H9 (cell line): ENCODE measurements around the gene CDK10. TPM values are rescaled to one million over a fixed set of nuclear protein-coding genes. Genes with fewer than 3 reads are reported as not detected.

Source experiments
- DNase-seq: peaks from one replicate; pipeline ENCODE4 v3.0.0-alpha.2; 2017
- H2AFZ ChIP-seq: one replicate; pipeline ENCODE4 v1.6.1; 2013; ENCODE audit warnings: mild to moderate bottlenecking, low read length, control low read depth, moderate library complexity
- H2AK5ac ChIP-seq: 2 replicates; pipeline ENCODE4 v1.6.1; 2013; ENCODE audit warnings: low read length, control low read depth, mixed read lengths; ENCODE audit not compliant: insufficient read length
- H2BK120ac ChIP-seq: one replicate; pipeline ENCODE4 v1.6.1; 2013; ENCODE audit warnings: low read depth, mild to moderate bottlenecking, low read length, control low read depth, inconsistent platforms; ENCODE audit not compliant: poor library complexity, severe bottlenecking
- H2BK12ac ChIP-seq: 2 replicates; pipeline ENCODE4 v1.6.1; 2013; ENCODE audit warnings: low read length, control low read depth, mixed read lengths, low read depth; ENCODE audit not compliant: insufficient read length
- H2BK15ac ChIP-seq: 2 replicates; pipeline ENCODE4 v1.6.1; 2013; ENCODE audit warnings: low read depth, low read length, control low read depth
- H2BK20ac ChIP-seq: one replicate; pipeline ENCODE4 v1.6.1; 2013; ENCODE audit warnings: low read depth, mild to moderate bottlenecking, low read length, control low read depth, inconsistent platforms; ENCODE audit not compliant: poor library complexity, severe bottlenecking
- H2BK5ac ChIP-seq: 2 replicates; pipeline ENCODE4 v1.6.1; 2013; ENCODE audit warnings: low read length, control low read depth, mixed read lengths; ENCODE audit not compliant: insufficient read length
- H3K14ac ChIP-seq: 2 replicates; pipeline ENCODE4 v1.6.1; 2013; ENCODE audit warnings: low read length, control low read depth; ENCODE audit not compliant: insufficient read depth
- H3K18ac ChIP-seq: 2 replicates; pipeline ENCODE4 v1.6.1; 2013; ENCODE audit warnings: low read depth, mild to moderate bottlenecking, mixed read lengths, low read length, control low read depth; ENCODE audit not compliant: insufficient read length
- H3K23ac ChIP-seq: 2 replicates; pipeline ENCODE4 v1.6.1; 2013; ENCODE audit warnings: low read length, control low read depth, mixed read lengths, low read depth; ENCODE audit not compliant: insufficient read length
- H3K23me2 ChIP-seq: 2 replicates; pipeline ENCODE4 v1.6.1; 2013; ENCODE audit warnings: low read depth, mild to moderate bottlenecking, mixed read lengths, low read length, control low read depth; ENCODE audit not compliant: insufficient read length, poor library complexity, severe bottlenecking
- H3K27ac ChIP-seq: 2 replicates; pipeline ENCODE4 v1.5.1; 2013; ENCODE audit warnings: low read length, control low read depth, mixed read lengths, low read depth; ENCODE audit not compliant: insufficient read length
- H3K27me3 ChIP-seq: 2 replicates; pipeline ENCODE4 v1.6.1; 2013; ENCODE audit warnings: low read length, control low read depth, inconsistent platforms; ENCODE audit not compliant: insufficient read depth
- H3K4ac ChIP-seq: 2 replicates; pipeline ENCODE4 v1.6.1; 2013; ENCODE audit warnings: low read depth, mild to moderate bottlenecking, control low read depth, inconsistent platforms, low read length, moderate library complexity
- H3K4me1 ChIP-seq: 2 replicates; pipeline ENCODE4 v1.6.1; 2013; ENCODE audit warnings: low read length, control low read depth, inconsistent platforms; ENCODE audit not compliant: insufficient read depth
- H3K4me2 ChIP-seq: 2 replicates; pipeline ENCODE4 v1.6.1; 2013; ENCODE audit warnings: low read length, control low read depth, mixed read lengths; ENCODE audit not compliant: insufficient read length, insufficient read depth
- H3K56ac ChIP-seq: 2 replicates; pipeline ENCODE4 v1.6.1; 2013; ENCODE audit warnings: low read depth, mild to moderate bottlenecking, mixed read lengths, low read length, control low read depth; ENCODE audit not compliant: insufficient read length
- H3K79me1 ChIP-seq: 2 replicates; pipeline ENCODE4 v1.6.1; 2013; ENCODE audit warnings: low read depth, mild to moderate bottlenecking, moderate library complexity, low read length, control low read depth, inconsistent platforms; ENCODE audit not compliant: insufficient read depth, poor library complexity, severe bottlenecking
- H3K79me2 ChIP-seq: 2 replicates; pipeline ENCODE4 v1.6.1; 2013; ENCODE audit warnings: low read length, control low read depth, inconsistent platforms; ENCODE audit not compliant: insufficient read depth
- H3K9ac ChIP-seq: 2 replicates; pipeline ENCODE4 v1.6.1; 2013; ENCODE audit warnings: low read length, control low read depth, mixed read lengths; ENCODE audit not compliant: insufficient read length; ENCODE audit errors: extremely low read depth
- H3K9me3 ChIP-seq: one replicate; pipeline ENCODE4 v1.6.1; 2013; ENCODE audit warnings: low read depth, low read length, inconsistent platforms; ENCODE audit not compliant: control insufficient read depth
- H3T11ph ChIP-seq: one replicate; pipeline ENCODE4 v1.6.1; 2013; ENCODE audit warnings: mild to moderate bottlenecking, low read length, control low read depth, inconsistent platforms
- H4K20me1 ChIP-seq: one replicate; pipeline ENCODE4 v1.6.1; 2013; ENCODE audit not compliant: control insufficient read depth, insufficient read length, insufficient read depth
- H4K5ac ChIP-seq: 2 replicates; pipeline ENCODE4 v1.6.1; 2013; ENCODE audit warnings: low read depth, mild to moderate bottlenecking, mixed read lengths, low read length, control low read depth; ENCODE audit not compliant: insufficient read length
- H4K8ac ChIP-seq: replicated peaks from 2 replicates; pipeline ENCODE4 v1.6.1; 2013; ENCODE audit warnings: low read length, control low read depth, mixed read lengths, low read depth; ENCODE audit not compliant: insufficient read length
- H4K91ac ChIP-seq: 2 replicates; pipeline ENCODE4 v1.6.1; 2013; ENCODE audit warnings: low read depth, mild to moderate bottlenecking, moderate library complexity, mixed read lengths, low read length, control low read depth; ENCODE audit not compliant: insufficient read length
- H3K27ac Mint-ChIP-seq, 3 experiments: 2 replicates in 2 of 3; 3 replicates in 1 of 3; pipeline ENCODE4 v1.8.0; 2020 to 2021; ENCODE audit warnings: mixed read lengths in 3 of 3, mild to moderate bottlenecking in 1 of 3, moderate library complexity in 1 of 3
- H3K27me3 Mint-ChIP-seq: 2 replicates; pipeline ENCODE4 v1.8.0; 2021; ENCODE audit warnings: low read depth, mild to moderate bottlenecking, moderate library complexity, mixed read lengths
- H3K36me3 Mint-ChIP-seq, 3 experiments: 2 replicates in 2 of 3; 3 replicates in 1 of 3; pipeline ENCODE4 v1.8.0; 2020 to 2021; ENCODE audit warnings: low read depth in 3 of 3, mixed read lengths in 3 of 3; ENCODE audit not compliant: insufficient read depth in 1 of 3
- H3K4me1 Mint-ChIP-seq, 2 experiments: 2 replicates each; pipeline ENCODE4 v1.8.0; 2020; ENCODE audit warnings: mixed read lengths in 2 of 2
- H3K4me3 Mint-ChIP-seq, 2 experiments: 2 replicates in 1 of 2; 3 replicates in 1 of 2; pipeline ENCODE4 v1.8.0; 2020 to 2021; ENCODE audit warnings: mild to moderate bottlenecking in 2 of 2, mixed read lengths in 2 of 2, moderate library complexity in 1 of 2
- H3K9me3 Mint-ChIP-seq, 2 experiments: 2 replicates in 1 of 2; 3 replicates in 1 of 2; pipeline ENCODE4 v1.8.0; 2020; ENCODE audit warnings: mild to moderate bottlenecking in 2 of 2, mixed read lengths in 2 of 2, moderate library complexity in 1 of 2
- CTCF ChIP-seq: fragments of 200-600 bp; sonication (generic); conservative IDR thresholded peaks from 3 replicates; pipeline ENCODE4 v1.8.0; 2021; ENCODE audit warnings: antibody characterized with exemption, mild to moderate bottlenecking
- WGBS: extraction: QIAGEN DNeasy Blood & Tissue Kit; methylation state at CpG from one replicate; pipeline ENCODE4 v1.1.7; 2013; ENCODE audit warnings: missing lambda C conversion rate, low lambda C conversion rate, mixed read lengths; ENCODE audit not compliant: insufficient read length; ENCODE audit errors: extremely low coverage; 5-methylcytosine and 5-hydroxymethylcytosine counted together
- total RNA-seq: library from RNA; stranded (reverse); gene quantifications from 2 replicates; pipeline ENCODE4 v1.2.1, GENCODE V29; 2021

Gene CDK10
- total RNA-seq, 1 experiment from 2014 or later = 77.1 TPM

- no peak overlapping the region; the same call in 1 of the 2 replicates for H2BK15ac ChIP-seq
- peak overlapping the region; percentile 92 for H3K14ac ChIP-seq
- no peak for DNase-seq
- H3K23me2 ChIP-seq = peaks cover 11% of the 10 kb centered on the region
- Mint-ChIP-seq H3K36me3 (peaks cover 15 to 36% (median 21%) of the 10 kb centered on the region in 3 experiments; a peak in 6 of 7 replicates), H3K4me1 (peaks cover 11 to 14% of the 10 kb centered on the region in 2 experiments), H3K27me3 (peaks cover 21% of the 10 kb centered on the region), H3K9me3 (no peaks in the 10 kb centered on the region; a peak in 1 of 5 replicates), H3K4me3 (peak overlapping the region; percentile 82 to 86), H3K27ac (no peak overlapping the region; a peak in 1 of 7 replicates)
- no peaks in the 10 kb centered on the region for H3K4me1 ChIP-seq
- no peak overlapping the region for H2AFZ ChIP-seq
- peak overlapping the region; percentile 52 for H3K4me2 ChIP-seq
- no peaks in the 10 kb centered on the region for H3K79me2 ChIP-seq
- peak overlapping the region; percentile 67 for H3K18ac ChIP-seq
- no peak overlapping the region for H2AK5ac ChIP-seq
- H4K20me1 ChIP-seq = no peaks in the 10 kb centered on the region
- H2BK120ac ChIP-seq = no peak overlapping the region
- H3K23ac ChIP-seq = no peak overlapping the region
- no peak overlapping the region for H4K5ac ChIP-seq
- H2BK20ac ChIP-seq = no peak overlapping the region
- no peaks in the 10 kb centered on the region for H3K79me1 ChIP-seq
- no peaks in the 10 kb centered on the region; the same call in 1 of the 2 replicates for H3K27me3 ChIP-seq
- H3K27ac ChIP-seq = no peak overlapping the region
- no peak overlapping the region for H2BK12ac ChIP-seq
- no peaks in the 10 kb centered on the region for H3K9me3 ChIP-seq
- no peak overlapping the region for H3K56ac ChIP-seq
- H4K91ac ChIP-seq = no peak overlapping the region
- H3K4ac ChIP-seq = no peak overlapping the region; the same call in 1 of the 2 replicates
- H4K8ac ChIP-seq = no peak overlapping the region
- no peak overlapping the region for H2BK5ac ChIP-seq
- H3T11ph ChIP-seq = no peak overlapping the region
- TF ChIP-seq CTCF = no peak
- H3K9ac ChIP-seq = peak overlapping the region; percentile 47
- WGBS = no CpG with 5 or more reads among the region's 22 CpGs
Observed at GRCh38 chr16:89712274-89712781, 25.8 kb downstream of the CDK10 start.
